SK-N-SH (cell line): ENCODE results near the gene C15orf39. TPM values are rescaled to one million over a fixed set of nuclear protein-coding genes. Genes with fewer than 3 reads are reported as not detected.

ENCODE experiments used
- CTCF ChIA-PET: fragments of 300-600, 350-600 bp; formaldehyde crosslinking; extraction: SDS; loops from one replicate; lab custom pipeline; 2021; lab: Yijun Ruan, JAX
- POLR2A ChIA-PET: fragments of 350-600 bp; sonication (Branson Sonifier 250); formaldehyde crosslinking; extraction: SDS; loops from one replicate; lab custom pipeline; 2020; ENCODE audit warnings: antibody characterized with exemption, inconsistent platforms; lab: Yijun Ruan, JAX
- DNase-seq: peaks from one replicate; pipeline ENCODE4 v3.0.0; 2012
- H2AFZ ChIP-seq: fragments of 200-600 bp; sonication (generic); 2 replicates; pipeline ENCODE4 v1.8.1; 2016; ENCODE audit warnings: antibody characterized with exemption, mild to moderate bottlenecking, low read depth
- H3F3A ChIP-seq: fragments of 200-600 bp; sonication (generic); replicated peaks from 2 replicates; pipeline ENCODE3; 2016; ENCODE audit warnings: antibody characterized with exemption, mild to moderate bottlenecking; ENCODE audit not compliant: insufficient read depth
- H3K27ac ChIP-seq, 2 experiments: fragments of 200-500 bp in 1 of 2; fragments of 200-600 bp in 1 of 2; sonication (Bioruptor generic) in 1 of 2; sonication (generic), shearing (Covaris generic) in 1 of 2; 2 replicates each; pipeline versions ENCODE4 v1.5.1 to v1.6.1; 2014 to 2016; ENCODE audit warnings: low read depth in 2 of 2, inconsistent platforms in 1 of 2, low read length in 1 of 2, mild to moderate bottlenecking in 1 of 2, mixed read lengths in 1 of 2
- H3K27me3 ChIP-seq: fragments of 200-600 bp; sonication (generic), shearing (Covaris generic); 2 replicates; pipeline ENCODE4 v1.6.1; 2016; ENCODE audit warnings: mixed run types; ENCODE audit not compliant: insufficient read depth
- H3K36me3 ChIP-seq, 2 experiments: fragments of 200-500 bp in 1 of 2; fragments of 200-600 bp in 1 of 2; sonication (Bioruptor generic) in 1 of 2; sonication (generic) in 1 of 2; replicated peaks in 1 of 2; 2 replicates each; pipeline versions ENCODE3 to v1.5.1; 2014 to 2016; ENCODE audit warnings: low read length in 1 of 2, mild to moderate bottlenecking in 1 of 2; ENCODE audit not compliant: insufficient read depth in 2 of 2, control insufficient read depth in 1 of 2
- H3K4me1 ChIP-seq, 2 experiments: fragments of 200-500 bp in 1 of 2; fragments of 200-600 bp in 1 of 2; sonication (Bioruptor generic) in 1 of 2; sonication (generic), shearing (Covaris generic) in 1 of 2; 2 replicates each; pipeline versions ENCODE4 v1.5.1 to v1.6.1; 2014 to 2016; ENCODE audit warnings: low read depth in 1 of 2, low read length in 1 of 2, mixed run types in 1 of 2; ENCODE audit not compliant: insufficient read depth in 2 of 2, control insufficient read depth in 1 of 2
- H3K4me2 ChIP-seq: fragments of 200-600 bp; sonication (generic), shearing (Covaris generic); 2 replicates; pipeline ENCODE4 v1.6.1; 2017; ENCODE audit warnings: mixed run types
- H3K4me3 ChIP-seq, 2 experiments: fragments of 200-500 bp in 1 of 2; fragments of 200-600 bp in 1 of 2; sonication (Bioruptor generic) in 1 of 2; sonication (generic), shearing (Covaris generic) in 1 of 2; 2 replicates each; pipeline versions ENCODE4 v1.5.1 to v1.8.1; 2014 to 2016; ENCODE audit warnings: low read depth in 2 of 2, inconsistent platforms in 1 of 2, low read length in 1 of 2, mild to moderate bottlenecking in 1 of 2, mixed read lengths in 1 of 2, moderate library complexity in 1 of 2
- H3K79me2 ChIP-seq: fragments of 200-600 bp; sonication (generic); 2 replicates; pipeline ENCODE4 v1.8.1; 2017; ENCODE audit warnings: mild to moderate bottlenecking; ENCODE audit not compliant: insufficient read depth
- H3K9ac ChIP-seq: fragments of 200-600 bp; sonication (generic); 2 replicates; pipeline ENCODE4 v1.6.1; 2017; ENCODE audit warnings: mixed run types
- H3K9me2 ChIP-seq: fragments of 200-600 bp; sonication (generic); 2 replicates; pipeline ENCODE4 v1.6.1; 2017; ENCODE audit warnings: mixed run types
- H3K9me3 ChIP-seq: fragments of 200-600 bp; sonication (generic); 2 replicates; pipeline ENCODE4 v1.6.1; 2017; ENCODE audit warnings: mixed run types, mild to moderate bottlenecking, moderate library complexity
- H4K20me1 ChIP-seq: fragments of 200-600 bp; sonication (generic); 2 replicates; pipeline ENCODE4 v1.6.1; 2017; ENCODE audit warnings: mild to moderate bottlenecking, mixed run types; ENCODE audit not compliant: insufficient read depth
- EZH2phosphoT487 ChIP-seq: fragments of 200-600 bp; sonication (generic); IDR thresholded peaks from 2 replicates; pipeline ENCODE4 v1.6.1; 2017; ENCODE audit warnings: low read depth, mixed run types, mild to moderate bottlenecking, antibody characterized with exemption, moderate library complexity, borderline replicate concordance
- FOXM1 ChIP-seq: IDR thresholded peaks from 2 replicates; pipeline ENCODE4 v1.4.0; 2012; ENCODE audit warnings: low read depth, mild to moderate bottlenecking
- GATA2 ChIP-seq: sonication (generic); formaldehyde crosslinking; IDR thresholded peaks from 2 replicates; pipeline ENCODE4 v1.5.0; 2020; ENCODE audit warnings: mild to moderate bottlenecking, missing genetic modification reagents
- IRF3 ChIP-seq: fragments of 150-350 bp; IDR thresholded peaks from 2 replicates; pipeline ENCODE4 v1.6.1; 2016; ENCODE audit warnings: mild to moderate bottlenecking, low read depth, low read length
- JUND ChIP-seq: IDR thresholded peaks from 2 replicates; pipeline ENCODE4 v1.4.0; 2012
- NFIC ChIP-seq: IDR thresholded peaks from 2 replicates; pipeline ENCODE4 v1.4.0; 2012; ENCODE audit warnings: borderline replicate concordance
- PBX3 ChIP-seq: IDR thresholded peaks from 2 replicates; pipeline ENCODE4; 2012
- POLR2AphosphoS5 ChIP-seq: IDR thresholded peaks from 2 replicates; pipeline ENCODE4 v1.6.1; 2012; ENCODE audit warnings: low read depth, low read length
- REST ChIP-seq: IDR thresholded peaks from 2 replicates; pipeline ENCODE4 v1.6.1; 2012; ENCODE audit warnings: mild to moderate bottlenecking, low read depth, low read length, moderate library complexity
- SIN3A ChIP-seq: IDR thresholded peaks from 2 replicates; pipeline ENCODE4 v1.6.1; 2012; ENCODE audit warnings: low read depth, mild to moderate bottlenecking, low read length, moderate library complexity, borderline replicate concordance
- SMC3 ChIP-seq: IDR thresholded peaks from 2 replicates; pipeline ENCODE4 v1.6.1; 2012; ENCODE audit warnings: low read depth, low read length, improper control_type of control experiment
- TCF12 ChIP-seq: IDR thresholded peaks from 2 replicates; pipeline ENCODE4 v1.4.0; 2012
- TEAD4 ChIP-seq: IDR thresholded peaks from 2 replicates; pipeline ENCODE4 v1.4.0; 2012; ENCODE audit warnings: mild to moderate bottlenecking, borderline replicate concordance; ENCODE audit not compliant: insufficient read depth
- WGBS: methylation state at CpG from one replicate; pipeline ENCODE4 v1.1.6; 2017; ENCODE audit warnings: low lambda C conversion rate; 5-methylcytosine and 5-hydroxymethylcytosine counted together
- polyA plus RNA-seq, 3 experiments: library from polyadenylated mRNA; depleted of rRNA; stranded (reverse); fragments of >200 nt; gene quantifications; 2 replicates each; pipeline ENCODE4 v1.2.3, GENCODE V29; 2012
- TF ChIP-seq, protein P1 (sequence below): IDR thresholded peaks from 2 replicates; pipeline ENCODE4 v1.4.0; 2012; ENCODE audit warnings: low read depth, borderline replicate concordance
- TF ChIP-seq, protein P2 (sequence below): IDR thresholded peaks from 2 replicates; pipeline ENCODE4 v1.4.0; 2012; ENCODE audit warnings: low read depth

The C15orf39 gene
- polyA plus RNA-seq, 1 of the 3 experiments (the other 2 are of a cell fraction), result 2.5 TPM

DNA sequence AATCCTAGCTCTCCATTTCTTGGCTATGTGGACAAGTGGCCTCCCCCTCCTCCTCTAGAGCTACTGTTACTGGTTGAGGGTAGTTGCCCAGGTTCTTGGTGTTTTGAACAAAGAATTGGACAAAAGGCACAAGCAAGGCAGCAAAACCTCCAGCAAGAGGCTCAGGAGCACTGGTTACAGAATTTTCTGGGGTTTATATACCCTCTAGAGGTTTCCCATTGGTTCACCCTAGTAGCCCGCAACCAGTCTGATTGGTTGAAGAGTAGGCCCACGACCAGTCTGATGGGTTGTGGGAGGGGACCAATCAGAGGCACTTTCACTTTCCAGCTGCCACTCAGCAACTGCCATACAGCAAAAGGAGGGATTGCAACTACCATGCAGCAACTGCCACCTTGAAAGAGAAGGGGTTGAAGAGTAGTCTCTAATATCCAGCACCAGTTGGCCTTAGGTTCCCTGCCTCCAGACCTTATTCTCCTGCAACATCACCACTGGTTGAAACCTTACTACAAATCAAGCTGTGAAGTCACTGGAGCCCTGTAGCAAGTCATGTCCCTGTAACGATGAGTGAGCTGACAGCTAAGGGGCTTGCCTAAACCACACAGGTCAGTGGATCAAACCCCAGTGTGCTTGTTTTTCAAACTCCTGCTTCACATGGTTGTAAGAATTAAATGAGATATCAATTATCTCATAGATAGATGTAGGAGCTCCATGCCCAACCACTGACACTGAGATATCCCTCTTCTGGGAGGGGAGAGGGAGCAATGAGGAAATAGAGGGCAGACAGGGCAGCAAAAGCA, 2.9 kb upstream of the C15orf39 start:
- POLR2A ChIA-PET, result interaction anchor here (1.1 kb wide), 1 partner anchor 242 kb away, joined by 5 read pairs; the partner anchor contains the start of gene RPP25
- no peaks in the 10 kb centered on the region for H3K36me3 ChIP-seq
- no peaks in the 10 kb centered on the region for H3K27me3 ChIP-seq
- H3K4me3 ChIP-seq, result no peak overlapping the region; a peak in 1 of 4 replicates
- no peak overlapping the region for H3K4me2 ChIP-seq
- H3K27ac ChIP-seq, result no peak overlapping the region; a peak in 1 of 4 replicates
- CTCF ChIA-PET, result interaction anchor here (0.8 to 3.7 kb wide), 4 partner anchors 9 to 169 kb away, joined by 3 to 21 read pairs (median 6); no protein-coding TSS in a partner anchor
- no peak for DNase-seq
- WGBS, result 82% methylated on average over 3 of the region's 3 CpGs
- TF ChIP-seq NFIC (no peak), PBX3 (peak; percentile 31; the same call in 1 of the 2 replicates), IRF3 (peak; percentile 16; the same call in 1 of the 2 replicates)
- H3K4me1 ChIP-seq, result peaks cover 5 to 50% of the 10 kb centered on the region in 2 experiments; a peak in 1 of 4 replicates
- no peaks in the 10 kb centered on the region for H3K9me3 ChIP-seq
- H3K9ac ChIP-seq, result no peak overlapping the region
- no peaks in the 10 kb centered on the region for H3K9me2 ChIP-seq
- no peaks in the 10 kb centered on the region for H3F3A ChIP-seq
- H3K79me2 ChIP-seq, result peaks cover 18% of the 10 kb centered on the region
- H4K20me1 ChIP-seq, result peaks cover 12% of the 10 kb centered on the region
- no peak overlapping the region for H2AFZ ChIP-seq

- Histone ChIP-seq H3K27me3 (no peaks in the 10 kb centered on the region), H3K27ac (no peak overlapping the region), H3F3A (no peaks in the 10 kb centered on the region), H3K4me2 (no peak overlapping the region), H3K4me3 (no peak overlapping the region), H3K9ac (no peak overlapping the region), H3K4me1 (peaks cover 7 to 48% of the 10 kb centered on the region in 2 experiments; a peak in 1 of 4 replicates), H2AFZ (no peak overlapping the region), H4K20me1 (peaks cover 19% of the 10 kb centered on the region), H3K79me2 (peaks cover 25% of the 10 kb centered on the region), H3K9me3 (no peaks in the 10 kb centered on the region), H3K9me2 (no peaks in the 10 kb centered on the region), H3K36me3 (no peaks in the 10 kb centered on the region)
- DNase-seq, result no peak
- 64% methylated on average over 2 of the region's 2 CpGs for WGBS
- ChIA-PET POLR2A (interaction anchor here (1.1 kb wide), 1 partner anchor 243 kb away, joined by 5 read pairs; the partner anchor contains the start of gene RPP25), CTCF (interaction anchor here (0.8 to 3.7 kb wide), 7 partner anchors 9 to 170 kb away, joined by 3 to 21 read pairs (median 5); no protein-coding TSS in a partner anchor)
- TF ChIP-seq, protein P1, sequence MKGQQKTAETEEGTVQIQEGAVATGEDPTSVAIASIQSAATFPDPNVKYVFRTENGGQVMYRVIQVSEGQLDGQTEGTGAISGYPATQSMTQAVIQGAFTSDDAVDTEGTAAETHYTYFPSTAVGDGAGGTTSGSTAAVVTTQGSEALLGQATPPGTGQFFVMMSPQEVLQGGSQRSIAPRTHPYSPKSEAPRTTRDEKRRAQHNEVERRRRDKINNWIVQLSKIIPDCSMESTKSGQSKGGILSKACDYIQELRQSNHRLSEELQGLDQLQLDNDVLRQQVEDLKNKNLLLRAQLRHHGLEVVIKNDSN, result no peak
- TF ChIP-seq FOXM1 (no peak), SMC3 (no peak), POLR2AphosphoS5 (no peak), SIN3A (no peak), GATA2 (CRISPR knock-in tag) (no peak), TCF12 (no peak), JUND (no peak), REST (no peak), EZH2phosphoT487 (no peak), TEAD4 (no peak)
- TF ChIP-seq, protein P2, sequence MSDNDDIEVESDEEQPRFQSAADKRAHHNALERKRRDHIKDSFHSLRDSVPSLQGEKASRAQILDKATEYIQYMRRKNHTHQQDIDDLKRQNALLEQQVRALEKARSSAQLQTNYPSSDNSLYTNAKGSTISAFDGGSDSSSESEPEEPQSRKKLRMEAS, result no peak
Observed at GRCh38 chr15:75199357-75199940, 2.2 kb upstream of the C15orf39 start.
